ENCODE data around the gene KRTAP4-1. TPM values are rescaled to one million over a fixed set of nuclear protein-coding genes. Genes with fewer than 3 reads are reported as not detected.
"Not testable (repeated sequence)": the region's sequence is repeated elsewhere in the genome, so short reads cannot be mapped to it uniquely, and the experiment has no call there.

The KRTAP4-1 gene
- not detected for polyA plus RNA-seq (2013, experiment 1 of 2)
- not detected for polyA plus RNA-seq (2013, experiment 2 of 2)

DNA sequence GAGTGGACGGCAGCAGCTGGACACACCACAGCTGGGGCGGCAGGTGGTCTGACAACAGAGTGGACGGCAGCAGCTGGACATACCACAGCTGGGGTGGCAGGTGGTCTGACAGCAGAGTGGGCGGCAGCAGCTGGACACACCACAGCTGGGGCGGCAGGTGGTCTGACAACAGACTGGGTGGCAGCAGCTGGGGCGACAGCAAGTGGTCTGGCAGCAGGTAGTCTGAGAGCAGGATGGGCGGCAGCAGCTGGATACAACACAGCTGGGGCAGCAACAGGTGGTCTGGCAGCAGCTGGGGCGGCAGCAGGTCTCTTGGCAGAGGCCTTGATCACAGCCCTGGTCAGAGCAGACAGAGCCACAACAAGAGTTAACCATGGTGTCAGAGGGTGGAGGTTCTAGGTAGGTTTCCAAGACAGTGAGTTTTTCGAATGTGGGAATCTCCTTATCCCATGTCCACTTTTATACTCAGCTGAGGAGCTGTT lies at the start of gene KRTAP4-1:
TSS of gene KRTAP4-1 (minus strand) at position 432 of the 482 bp plus-strand sequence. CDS start at position 375, 57 bp downstream.
- Histone ChIP-seq H3K4me3 (ENCODE audit: extremely low read depth, insufficient read depth, low read length, poor library complexity, severe bottlenecking) (no peak within 1 kb of the TSS), H3K9me3 (ENCODE audit: control insufficient read depth, low read length) (no peaks in the 10 kb centered on the region), H3K27ac (ENCODE audit: low read depth, low read length, severe bottlenecking) (no peak within 1 kb of the TSS), H3K4me1 (ENCODE audit: control insufficient read depth, insufficient read depth, low read length, poor library complexity, severe bottlenecking) (no peaks in the 10 kb centered on the region), H3K36me3 (ENCODE audit: control insufficient read depth, insufficient read depth, low read length) (no peaks in the 10 kb centered on the region)
- 83 to 93% methylated on average over 5 to 6 of the region's 9 CpGs for whole genome bisulfite sequencing, 2 experiments (ENCODE audit: insufficient coverage in 2 of 2)

DNA sequence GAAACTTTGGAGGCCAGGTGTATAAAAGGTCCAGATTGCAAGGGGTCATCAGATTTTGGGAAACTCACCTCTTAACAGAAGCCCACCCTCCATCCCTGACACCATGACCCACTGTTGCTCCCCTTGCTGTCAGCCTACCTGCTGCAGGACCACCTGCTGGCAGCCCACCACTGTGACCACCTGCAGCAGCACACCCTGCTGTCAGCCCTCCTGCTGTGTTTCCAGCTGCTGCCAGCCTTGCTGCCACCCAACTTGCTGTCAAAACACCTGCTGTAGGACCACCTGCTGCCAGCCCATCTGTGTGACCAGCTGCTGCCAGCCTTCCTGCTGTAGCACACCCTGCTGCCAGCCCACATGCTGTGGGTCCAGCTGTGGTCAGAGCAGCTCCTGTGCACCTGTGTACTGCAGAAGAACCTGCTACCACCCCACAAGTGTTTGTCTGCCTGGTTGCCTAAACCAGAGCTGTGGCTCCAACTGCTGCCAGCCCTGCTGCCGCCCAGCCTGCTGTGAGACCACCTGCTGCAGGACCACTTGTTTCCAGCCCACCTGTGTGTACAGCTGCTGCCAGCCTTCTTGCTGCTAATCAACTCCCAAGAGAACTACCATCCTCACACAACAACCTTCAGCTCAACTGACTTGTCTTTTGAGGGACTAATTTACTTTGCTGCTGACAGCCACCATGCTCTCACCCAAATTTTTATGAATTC lies 47.8 kb upstream of the KRTAP4-1 start, which contains the start of gene KRTAP9-3:
TSS of gene KRTAP9-3 (plus strand) at position 51 of the 707 bp plus-strand sequence. CDS start at position 104, 53 bp downstream.
- H3K9me3 ChIP-seq (ENCODE audit: control insufficient read depth, low read length); H3K27ac ChIP-seq (ENCODE audit: low read depth, low read length, severe bottlenecking); H3K36me3 ChIP-seq (ENCODE audit: control insufficient read depth, insufficient read depth, low read length); H3K4me1 ChIP-seq (ENCODE audit: control insufficient read depth, insufficient read depth, low read length, poor library complexity, severe bottlenecking); H3K4me3 ChIP-seq (ENCODE audit: extremely low read depth, insufficient read depth, low read length, poor library complexity, severe bottlenecking): not testable (repeated sequence)
- 86 to 93% methylated on average over 1 of the region's 1 CpG for WGBS, 2 experiments (ENCODE audit: insufficient coverage in 2 of 2)

DNA sequence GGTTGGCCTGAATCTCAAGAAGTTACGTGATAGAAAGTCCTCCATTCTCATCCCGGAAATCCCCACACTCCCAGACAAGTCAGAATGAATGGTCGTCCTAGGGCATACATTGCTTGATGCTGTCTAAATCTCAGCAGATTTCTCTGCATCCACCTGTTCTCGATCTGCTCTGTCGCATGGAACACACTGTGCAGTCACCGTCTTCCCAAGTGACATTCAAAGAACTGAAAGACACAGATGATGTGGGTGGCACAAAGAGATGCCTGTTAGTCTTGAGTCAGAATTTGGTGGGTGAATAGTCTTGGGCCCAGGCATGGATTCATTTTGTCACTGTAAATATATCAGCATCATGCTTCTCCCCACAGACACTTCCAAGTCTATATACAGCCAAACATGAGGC lies 47.0 kb upstream of the KRTAP4-1 start:
- no peak overlapping the region for H3K27ac ChIP-seq (ENCODE audit: low read depth, low read length, severe bottlenecking)
- 87% methylated on average over 6 of the region's 6 CpGs for WGBS, 2 experiments (ENCODE audit: insufficient coverage in 2 of 2)
- no peaks in the 10 kb centered on the region for H3K9me3 ChIP-seq (ENCODE audit: control insufficient read depth, low read length)
- H3K4me1 ChIP-seq (ENCODE audit: control insufficient read depth, insufficient read depth, low read length, poor library complexity, severe bottlenecking): no peaks in the 10 kb centered on the region
- H3K4me3 ChIP-seq (ENCODE audit: extremely low read depth, insufficient read depth, low read length, poor library complexity, severe bottlenecking): no peak overlapping the region
- H3K36me3 ChIP-seq (ENCODE audit: control insufficient read depth, insufficient read depth, low read length): no peaks in the 10 kb centered on the region

DNA sequence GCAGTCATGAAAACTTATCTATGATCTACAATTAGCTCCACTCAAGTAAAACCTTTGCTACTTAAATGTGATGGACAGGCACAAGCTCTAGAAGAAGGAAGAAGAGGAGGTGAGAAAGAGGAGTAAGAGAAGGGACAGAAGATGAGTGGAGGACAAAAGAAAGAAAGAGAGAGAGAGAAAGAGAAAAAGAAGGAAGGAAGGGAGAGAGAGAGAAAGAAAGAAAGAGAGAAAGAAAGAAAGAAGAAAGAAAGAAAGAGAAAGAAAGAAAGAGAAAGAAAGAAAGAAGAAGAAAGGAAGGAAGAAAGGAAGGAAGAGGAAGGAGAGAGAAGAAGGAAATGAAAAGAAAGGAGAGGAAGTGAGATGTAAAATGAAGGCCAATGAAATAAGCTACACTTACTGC lies 45.4 kb upstream of the KRTAP4-1 start:
- no peak overlapping the region for H3K27ac ChIP-seq (ENCODE audit: low read depth, low read length, severe bottlenecking)
- no peak overlapping the region for H3K4me3 ChIP-seq (ENCODE audit: extremely low read depth, insufficient read depth, low read length, poor library complexity, severe bottlenecking)
- no peaks in the 10 kb centered on the region for H3K9me3 ChIP-seq (ENCODE audit: control insufficient read depth, low read length)
- no peaks in the 10 kb centered on the region for H3K36me3 ChIP-seq (ENCODE audit: control insufficient read depth, insufficient read depth, low read length)
- no peaks in the 10 kb centered on the region for H3K4me1 ChIP-seq (ENCODE audit: control insufficient read depth, insufficient read depth, low read length, poor library complexity, severe bottlenecking)

DNA sequence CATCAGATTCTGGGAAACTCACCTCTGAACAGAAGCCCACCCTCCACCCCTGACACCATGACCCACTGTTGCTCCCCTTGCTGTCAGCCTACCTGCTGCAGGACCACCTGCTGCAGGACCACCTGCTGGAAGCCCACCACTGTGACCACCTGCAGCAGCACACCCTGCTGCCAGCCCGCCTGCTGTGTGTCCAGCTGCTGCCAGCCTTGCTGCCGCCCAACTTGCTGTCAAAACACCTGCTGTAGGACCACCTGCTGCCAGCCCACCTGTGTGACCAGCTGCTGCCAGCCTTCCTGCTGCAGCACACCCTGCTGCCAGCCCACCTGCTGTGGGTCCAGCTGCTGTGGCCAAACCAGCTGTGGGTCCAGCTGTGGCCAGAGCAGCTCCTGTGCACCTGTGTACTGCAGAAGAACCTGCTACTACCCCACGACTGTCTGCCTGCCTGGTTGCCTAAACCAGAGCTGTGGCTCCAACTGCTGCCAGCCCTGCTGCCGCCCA lies 41.9 kb upstream of the KRTAP4-1 start, which contains the start of gene KRTAP9-2:
TSS of gene KRTAP9-2 (plus strand) at position 51 of the 498 bp plus-strand sequence. CDS start at position 58, 7 bp downstream.
- H3K9me3 ChIP-seq (ENCODE audit: control insufficient read depth, low read length); H3K4me3 ChIP-seq (ENCODE audit: extremely low read depth, insufficient read depth, low read length, poor library complexity, severe bottlenecking); H3K4me1 ChIP-seq (ENCODE audit: control insufficient read depth, insufficient read depth, low read length, poor library complexity, severe bottlenecking); H3K36me3 ChIP-seq (ENCODE audit: control insufficient read depth, insufficient read depth, low read length); H3K27ac ChIP-seq (ENCODE audit: low read depth, low read length, severe bottlenecking): not testable (repeated sequence)
- WGBS, 2 experiments (ENCODE audit: insufficient coverage in 2 of 2): 63 to 84% methylated on average over 2 of the region's 4 CpGs

GRCh38 chr17:41226051-41226450 lies 41.3 kb upstream of the KRTAP4-1 start:
- Histone ChIP-seq H3K36me3 (ENCODE audit: control insufficient read depth, insufficient read depth, low read length) (no peaks in the 10 kb centered on the region), H3K27ac (ENCODE audit: low read depth, low read length, severe bottlenecking) (no peak overlapping the region), H3K9me3 (ENCODE audit: control insufficient read depth, low read length) (no peaks in the 10 kb centered on the region), H3K4me3 (ENCODE audit: extremely low read depth, insufficient read depth, low read length, poor library complexity, severe bottlenecking) (no peak overlapping the region), H3K4me1 (ENCODE audit: control insufficient read depth, insufficient read depth, low read length, poor library complexity, severe bottlenecking) (no peaks in the 10 kb centered on the region)
- 79 to 80% methylated on average over 2 to 3 of the region's 6 CpGs for WGBS, 2 experiments (ENCODE audit: insufficient coverage in 2 of 2)

DNA sequence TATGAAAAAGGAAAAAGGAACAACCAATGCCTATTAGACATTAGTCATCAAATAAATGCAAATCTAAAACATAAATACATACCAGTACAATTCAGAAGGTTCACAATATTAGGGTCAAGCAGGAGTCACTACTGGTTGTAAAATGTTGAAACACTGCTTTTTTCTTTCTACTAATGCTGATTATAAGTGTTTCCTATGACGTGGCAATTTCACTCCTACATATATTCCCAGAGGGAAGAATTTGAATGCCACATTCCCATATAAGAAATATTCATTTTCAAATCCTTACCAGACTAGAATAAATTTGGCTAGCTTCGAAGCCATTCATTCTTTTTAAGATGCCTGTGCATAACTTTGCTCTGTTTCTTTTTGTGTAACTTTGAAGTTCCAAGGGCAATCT lies 39.1 kb upstream of the KRTAP4-1 start:
- no peak overlapping the region for H3K27ac ChIP-seq (ENCODE audit: low read depth, low read length, severe bottlenecking)
- no peaks in the 10 kb centered on the region for H3K36me3 ChIP-seq (ENCODE audit: control insufficient read depth, insufficient read depth, low read length)
- no peaks in the 10 kb centered on the region for H3K4me1 ChIP-seq (ENCODE audit: control insufficient read depth, insufficient read depth, low read length, poor library complexity, severe bottlenecking)
- no peak overlapping the region for H3K4me3 ChIP-seq (ENCODE audit: extremely low read depth, insufficient read depth, low read length, poor library complexity, severe bottlenecking)
- H3K9me3 ChIP-seq (ENCODE audit: control insufficient read depth, low read length): no peaks in the 10 kb centered on the region
- 67% methylated on average over 1 of the region's 2 CpGs; no CpG with 5 or more reads in 1 of the 2 experiments for WGBS, 2 experiments (ENCODE audit: insufficient coverage in 2 of 2)

DNA sequence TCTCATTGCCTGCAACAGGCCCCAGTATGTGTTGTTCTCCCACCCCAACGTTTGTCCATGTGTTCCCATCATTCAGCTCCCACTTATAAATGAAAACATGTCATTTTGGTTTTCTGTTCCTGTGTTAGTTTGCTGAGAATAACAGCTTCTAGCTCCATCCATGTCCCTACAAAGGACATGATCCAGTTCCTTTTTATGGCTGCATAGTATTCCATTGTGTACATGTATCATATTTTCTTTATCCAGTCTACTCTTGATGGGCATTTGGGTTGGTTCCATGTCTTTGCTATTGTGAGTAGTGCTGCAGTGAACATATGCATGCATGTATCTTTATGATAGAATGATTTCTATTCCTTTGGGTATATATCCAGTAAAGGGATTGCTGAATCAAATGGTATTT lies 31.0 kb upstream of the KRTAP4-1 start:
- Histone ChIP-seq H3K27ac (ENCODE audit: low read depth, low read length, severe bottlenecking) (no peak overlapping the region), H3K36me3 (ENCODE audit: control insufficient read depth, insufficient read depth, low read length) (no peaks in the 10 kb centered on the region), H3K9me3 (ENCODE audit: control insufficient read depth, low read length) (no peaks in the 10 kb centered on the region), H3K4me3 (ENCODE audit: extremely low read depth, insufficient read depth, low read length, poor library complexity, severe bottlenecking) (no peak overlapping the region), H3K4me1 (ENCODE audit: control insufficient read depth, insufficient read depth, low read length, poor library complexity, severe bottlenecking) (no peaks in the 10 kb centered on the region)
- WGBS, 2 experiments (ENCODE audit: insufficient coverage in 2 of 2): no CpG with 5 or more reads among the region's 1 CpG

DNA sequence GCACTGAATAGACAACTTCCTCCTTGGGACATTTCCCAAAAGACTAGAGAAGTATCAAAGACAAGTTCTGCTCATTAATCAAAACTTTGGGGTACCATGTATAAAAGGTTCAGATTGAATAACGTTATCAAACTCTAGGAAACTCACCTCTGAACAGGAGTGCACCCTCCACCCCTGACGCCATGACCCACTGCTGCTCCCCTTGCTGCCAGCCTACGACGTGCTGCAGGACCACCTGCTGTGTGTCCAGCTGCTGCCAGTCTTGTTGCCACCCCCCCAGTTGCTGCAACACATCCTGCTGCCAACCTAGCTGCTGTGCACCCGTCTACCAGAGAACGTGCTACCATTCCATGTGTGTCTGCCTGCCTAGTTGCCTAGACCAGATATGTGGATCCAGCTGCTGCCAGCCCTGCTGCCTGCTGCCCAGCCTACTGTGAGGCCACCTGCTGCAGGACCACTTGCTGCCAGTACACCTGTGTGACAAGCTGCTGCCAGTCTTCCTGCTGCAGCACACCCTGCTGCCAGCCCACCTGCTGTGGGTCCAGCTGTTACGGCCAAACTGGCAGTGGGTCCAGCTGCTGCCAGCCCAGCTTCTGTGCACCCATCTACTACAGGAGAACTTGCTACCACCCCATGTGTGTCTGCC lies 27.9 kb upstream of the KRTAP4-1 start:
- Histone ChIP-seq H3K4me1 (ENCODE audit: control insufficient read depth, insufficient read depth, low read length, poor library complexity, severe bottlenecking) (no peaks in the 10 kb centered on the region), H3K36me3 (ENCODE audit: control insufficient read depth, insufficient read depth, low read length) (no peaks in the 10 kb centered on the region), H3K9me3 (ENCODE audit: control insufficient read depth, low read length) (no peaks in the 10 kb centered on the region), H3K27ac (ENCODE audit: low read depth, low read length, severe bottlenecking) (no peak overlapping the region), H3K4me3 (ENCODE audit: extremely low read depth, insufficient read depth, low read length, poor library complexity, severe bottlenecking) (no peak overlapping the region)
- WGBS, 2 experiments (ENCODE audit: insufficient coverage in 2 of 2): 90 to 91% methylated on average over 5 to 7 of the region's 7 CpGs

DNA sequence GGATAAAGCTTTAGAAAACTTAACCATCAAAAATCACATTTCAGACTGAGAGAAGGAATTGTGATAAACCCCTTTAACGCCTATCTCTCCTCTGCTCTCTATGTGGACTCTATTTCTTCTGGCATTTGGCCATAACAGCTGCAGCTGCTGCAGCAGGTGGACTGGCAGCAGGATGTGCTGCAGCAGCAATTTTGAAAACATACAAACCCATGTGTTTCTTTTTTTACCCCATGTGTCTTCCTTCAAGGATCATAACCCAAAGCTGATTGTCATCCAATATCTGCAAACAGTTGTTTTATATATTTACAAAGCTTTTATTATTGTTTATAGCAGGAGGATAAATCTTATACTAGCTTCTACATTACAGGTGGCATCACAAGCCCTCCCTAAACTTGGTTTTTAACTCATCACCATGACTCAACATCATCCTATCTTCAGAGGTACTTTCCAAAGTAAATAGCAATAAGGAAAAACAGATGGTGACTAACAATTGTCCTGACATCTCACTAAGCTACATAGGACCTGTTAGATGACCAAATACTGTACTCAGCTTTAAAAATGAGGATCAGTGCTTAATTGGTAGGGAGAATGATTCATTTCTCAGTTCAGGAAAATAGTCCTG lies 27.2 kb upstream of the KRTAP4-1 start:
- Histone ChIP-seq H3K9me3 (ENCODE audit: control insufficient read depth, low read length) (no peaks in the 10 kb centered on the region), H3K36me3 (ENCODE audit: control insufficient read depth, insufficient read depth, low read length) (no peaks in the 10 kb centered on the region), H3K4me3 (ENCODE audit: extremely low read depth, insufficient read depth, low read length, poor library complexity, severe bottlenecking) (no peak overlapping the region), H3K4me1 (ENCODE audit: control insufficient read depth, insufficient read depth, low read length, poor library complexity, severe bottlenecking) (no peaks in the 10 kb centered on the region), H3K27ac (ENCODE audit: low read depth, low read length, severe bottlenecking) (no peak overlapping the region)
- WGBS, 2 experiments (ENCODE audit: insufficient coverage in 2 of 2): 88 to 90% methylated on average over 1 of the region's 1 CpG
